H1 (cell line): ENCODE results near the gene IL13RA1. TPM values are rescaled to one million over a fixed set of nuclear protein-coding genes. Genes with fewer than 3 reads are reported as not detected.

Source experiments
- CTCF ChIA-PET: fragments of 300-600 bp; sonication (Branson Sonifier 250); formaldehyde crosslinking; loops from one replicate; lab custom pipeline; 2021; ENCODE audit not compliant: partially characterized antibody; lab: Charles Lee
- POLR2A ChIA-PET: fragments of 300-600 bp; sonication (Branson Sonifier 250); formaldehyde crosslinking; loops from one replicate; lab custom pipeline; 2021; ENCODE audit warnings: inconsistent platforms; ENCODE audit not compliant: partially characterized antibody; lab: Charles Lee
- DNase-seq, 2 experiments: peaks; one replicate each; pipeline versions ENCODE4 v3.0.0 to v3.0.0-alpha.2; 2010 to 2022; ENCODE audit warnings: low spot score in 2 of 2, low read depth in 1 of 2, mixed read lengths in 1 of 2
- FAIRE-seq: peaks from 2 replicates; lab custom pipeline; 2011; peaks lifted over from hg19 to GRCh38; lab: Jason Lieb, UNC
- H2AFZ ChIP-seq: 2 replicates; pipeline ENCODE4 v1.8.1; 2012; ENCODE audit warnings: low read length, inconsistent platforms
- H2AK5ac ChIP-seq: 2 replicates; pipeline ENCODE4 v1.6.1; 2013; ENCODE audit warnings: low read depth, low read length
- H2BK120ac ChIP-seq: replicated peaks from 2 replicates; pipeline ENCODE3; 2013; ENCODE audit warnings: low read depth, low read length, inconsistent platforms
- H2BK12ac ChIP-seq: 2 replicates; pipeline ENCODE4 v1.6.1; 2013; ENCODE audit warnings: low read depth, low read length
- H2BK15ac ChIP-seq: 2 replicates; pipeline ENCODE4 v1.6.1; 2013; ENCODE audit warnings: low read length
- H2BK20ac ChIP-seq: 2 replicates; pipeline ENCODE4 v1.6.1; 2013; ENCODE audit warnings: low read length
- H2BK5ac ChIP-seq: 2 replicates; pipeline ENCODE4 v1.6.1; 2013; ENCODE audit warnings: low read depth, low read length
- H3K14ac ChIP-seq: 2 replicates; pipeline ENCODE4 v1.6.1; 2013; ENCODE audit warnings: inconsistent platforms; ENCODE audit not compliant: insufficient read length
- H3K18ac ChIP-seq: 2 replicates; pipeline ENCODE4 v1.6.1; 2013; ENCODE audit warnings: low read length; ENCODE audit errors: extremely low read depth
- H3K23ac ChIP-seq: 2 replicates; pipeline ENCODE4 v1.6.1; 2013; ENCODE audit warnings: inconsistent platforms; ENCODE audit not compliant: insufficient read length
- H3K23me2 ChIP-seq: 2 replicates; pipeline ENCODE4 v1.6.1; 2013; ENCODE audit warnings: low read depth, low read length
- H3K27ac ChIP-seq: 2 replicates; pipeline ENCODE4 v1.6.1; 2011; ENCODE audit warnings: low read depth, low read length, inconsistent platforms
- H3K27me3 ChIP-seq, 4 experiments: replicated peaks in 1 of 4; 1 replicate in 1 of 4; 2 replicates in 3 of 4; pipeline versions ENCODE4 v1.6.1 to v1.8.1; 2011 to 2013; ENCODE audit warnings: low read length in 3 of 4, mild to moderate bottlenecking in 3 of 4, inconsistent platforms in 2 of 4, mixed read lengths in 2 of 4, moderate library complexity in 1 of 4; ENCODE audit not compliant: control insufficient read depth in 3 of 4, insufficient read depth in 3 of 4; ENCODE audit errors: extremely low read depth in 1 of 4
- H3K36me3 ChIP-seq, 4 experiments: 2 replicates each; pipeline versions ENCODE4 v1.6.1 to v1.8.1; 2011 to 2013; ENCODE audit warnings: mild to moderate bottlenecking in 4 of 4, low read length in 3 of 4, moderate library complexity in 2 of 4, control low read depth in 1 of 4, inconsistent platforms in 1 of 4; ENCODE audit not compliant: insufficient read depth in 4 of 4, control insufficient read depth in 2 of 4
- H3K4ac ChIP-seq: replicated peaks from 2 replicates; pipeline ENCODE3; 2013; ENCODE audit warnings: low read length, low read depth, mixed read lengths, inconsistent platforms; ENCODE audit not compliant: insufficient read length
- H3K4me1 ChIP-seq, 4 experiments: replicated peaks in 1 of 4; 1 replicate in 1 of 4; 2 replicates in 3 of 4; pipeline versions ENCODE4 v1.6.1 to v1.8.1; 2011 to 2013; ENCODE audit warnings: low read length in 3 of 4, inconsistent platforms in 2 of 4, mixed read lengths in 1 of 4; ENCODE audit not compliant: insufficient read depth in 4 of 4, control insufficient read depth in 3 of 4
- H3K4me2 ChIP-seq, 2 experiments: 2 replicates each; pipeline versions ENCODE4 v1.6.1 to v1.8.1; 2011 to 2013; ENCODE audit warnings: low read depth in 2 of 2, low read length in 2 of 2, control low read depth in 1 of 2, inconsistent platforms in 1 of 2, mild to moderate bottlenecking in 1 of 2; ENCODE audit not compliant: insufficient read depth in 1 of 2
- H3K4me3 ChIP-seq, 4 experiments: fragments of 200-600, 300-600 bp in 1 of 4; sonication (generic), shearing (Covaris generic), sonication (Bioruptor Twin) in 1 of 4; 2 replicates each; pipeline versions ENCODE4 v1.5.1 to v1.8.1; 2011 to 2016; ENCODE audit warnings: low read length in 4 of 4, low read depth in 3 of 4, control low read depth in 2 of 4, inconsistent platforms in 2 of 4, mild to moderate bottlenecking in 2 of 4, mixed read lengths in 1 of 4, moderate library complexity in 1 of 4; ENCODE audit not compliant: insufficient read depth in 2 of 4; ENCODE audit errors: extremely low read depth in 1 of 4
- H3K56ac ChIP-seq: replicated peaks from 2 replicates; pipeline ENCODE3; 2013; ENCODE audit warnings: low read depth, mild to moderate bottlenecking, mixed read lengths, low read length, inconsistent platforms; ENCODE audit not compliant: insufficient read length
- H3K79me1 ChIP-seq: 2 replicates; pipeline ENCODE4 v1.6.1; 2013; ENCODE audit warnings: low read depth, low read length, control low read depth
- H3K79me2 ChIP-seq, 2 experiments: 2 replicates each; pipeline versions ENCODE4 v1.6.1 to v1.8.1; 2012 to 2013; ENCODE audit warnings: low read length in 2 of 2, mild to moderate bottlenecking in 2 of 2, inconsistent platforms in 1 of 2; ENCODE audit not compliant: insufficient read depth in 2 of 2, control insufficient read depth in 1 of 2
- H3K9ac ChIP-seq, 4 experiments: replicated peaks in 1 of 4; 1 replicate in 1 of 4; 2 replicates in 3 of 4; pipeline versions ENCODE4 v1.6.1 to v1.8.1; 2011 to 2013; ENCODE audit warnings: low read depth in 3 of 4, low read length in 3 of 4, control low read depth in 2 of 4, mild to moderate bottlenecking in 2 of 4, moderate library complexity in 2 of 4, inconsistent platforms in 1 of 4; ENCODE audit errors: extremely low read depth in 1 of 4
- H3K9me3 ChIP-seq, 2 experiments: 2 replicates each; pipeline versions ENCODE4 v1.6.1 to v1.8.1; 2012 to 2013; ENCODE audit warnings: mild to moderate bottlenecking in 2 of 2, moderate library complexity in 2 of 2, control low read depth in 1 of 2, inconsistent platforms in 1 of 2, low read depth in 1 of 2, low read length in 1 of 2, mixed read lengths in 1 of 2; ENCODE audit not compliant: insufficient read depth in 2 of 2
- H4K20me1 ChIP-seq, 2 experiments: replicated peaks in 1 of 2; 2 replicates each; pipeline versions ENCODE3 to v1.8.1; 2011 to 2013; ENCODE audit warnings: inconsistent platforms in 2 of 2, low read length in 2 of 2, mild to moderate bottlenecking in 1 of 2; ENCODE audit not compliant: insufficient read depth in 2 of 2, control insufficient read depth in 1 of 2
- H4K5ac ChIP-seq: 2 replicates; pipeline ENCODE4 v1.6.1; 2013; ENCODE audit warnings: low read length, low read depth, mixed read lengths, inconsistent platforms; ENCODE audit not compliant: insufficient read length
- H4K8ac ChIP-seq: 2 replicates; pipeline ENCODE4 v1.8.0; 2013; ENCODE audit warnings: mild to moderate bottlenecking, moderate library complexity, low read length, inconsistent platforms; ENCODE audit not compliant: insufficient read depth; ENCODE audit errors: extremely low read depth
- H4K91ac ChIP-seq: replicated peaks from 2 replicates; pipeline ENCODE3; 2013; ENCODE audit warnings: low read length, mixed read lengths, inconsistent platforms; ENCODE audit not compliant: insufficient read length
- KDM4A ChIP-seq: IDR thresholded peaks from one replicate; pipeline ENCODE4 v1.7.1; 2012; ENCODE audit warnings: low read depth, mild to moderate bottlenecking, moderate library complexity, low read length, inconsistent platforms; ENCODE audit not compliant: severe bottlenecking
- SIN3A ChIP-seq, 2 experiments: IDR thresholded peaks in 1 of 2; conservative IDR thresholded peaks in 1 of 2; 2 replicates each; pipeline ENCODE4 v1.6.1; 2011 to 2012; ENCODE audit warnings: low read length in 2 of 2, improper control_type of control experiment in 1 of 2, low read depth in 1 of 2, mild to moderate bottlenecking in 1 of 2
- SRF ChIP-seq: IDR thresholded peaks from 2 replicates; pipeline ENCODE4 v1.6.1; 2011; ENCODE audit warnings: mild to moderate bottlenecking, low read depth, low read length, moderate library complexity
- TBP ChIP-seq: IDR thresholded peaks from 2 replicates; pipeline ENCODE4 v1.6.1; 2011; ENCODE audit warnings: low read depth, low read length, improper control_type of control experiment
- WGBS, 2 experiments: shearing (Covaris generic) in 1 of 2; methylation state at CpG; one replicate each; pipeline versions ENCODE4 v1.1.6 to v1.1.7; 2013 to 2015; ENCODE audit warnings: low lambda C conversion rate in 2 of 2, mixed read lengths in 2 of 2, inconsistent platforms in 1 of 2, low coverage in 1 of 2, missing lambda C conversion rate in 1 of 2; ENCODE audit not compliant: insufficient replicate concordance in 2 of 2, insufficient coverage in 1 of 2, insufficient read length in 1 of 2; ENCODE audit errors: extremely low coverage in 1 of 2, missing lambda C conversion rate in 1 of 2; 5-methylcytosine and 5-hydroxymethylcytosine counted together
- polyA plus RNA-seq, 7 experiments: library from polyadenylated mRNA; depleted of rRNA in 3 of 7; stranded (reverse) in 5 of 7; unstranded in 2 of 7; fragments of >200 nt in 5 of 7; fragments of 200-250 nt in 2 of 7; gene quantifications; 1 replicate in 5 of 7; 2 replicates in 1 of 7; 4 replicates in 1 of 7; pipeline versions ENCODE4 v1.2.1 to v1.2.3, GENCODE V29; 2011 to 2013; ENCODE audit warnings: missing spikeins in 2 of 7, mixed read lengths in 2 of 7
- total RNA-seq: library from RNA; stranded (reverse); fragmentation: NEBNext Ultra II Directional; extraction: Animal tissue kit (Norgen Biotek cat#: 25700); gene quantifications from 2 replicates; pipeline ENCODE4 v1.2.1, GENCODE V29; 2021
- TF ChIP-seq, protein P1 (sequence below): IDR thresholded peaks from 2 replicates; pipeline ENCODE4 v1.6.1; 2011; ENCODE audit warnings: low read depth, mild to moderate bottlenecking, low read length; ENCODE audit not compliant: insufficient read depth

The IL13RA1 gene
- total and polyA plus RNA-seq, 2 of the 8 experiments (the other 6 are each of a cell fraction or from before 2014, with no cell fraction given) = 3.3 to 9.4 TPM

DNA sequence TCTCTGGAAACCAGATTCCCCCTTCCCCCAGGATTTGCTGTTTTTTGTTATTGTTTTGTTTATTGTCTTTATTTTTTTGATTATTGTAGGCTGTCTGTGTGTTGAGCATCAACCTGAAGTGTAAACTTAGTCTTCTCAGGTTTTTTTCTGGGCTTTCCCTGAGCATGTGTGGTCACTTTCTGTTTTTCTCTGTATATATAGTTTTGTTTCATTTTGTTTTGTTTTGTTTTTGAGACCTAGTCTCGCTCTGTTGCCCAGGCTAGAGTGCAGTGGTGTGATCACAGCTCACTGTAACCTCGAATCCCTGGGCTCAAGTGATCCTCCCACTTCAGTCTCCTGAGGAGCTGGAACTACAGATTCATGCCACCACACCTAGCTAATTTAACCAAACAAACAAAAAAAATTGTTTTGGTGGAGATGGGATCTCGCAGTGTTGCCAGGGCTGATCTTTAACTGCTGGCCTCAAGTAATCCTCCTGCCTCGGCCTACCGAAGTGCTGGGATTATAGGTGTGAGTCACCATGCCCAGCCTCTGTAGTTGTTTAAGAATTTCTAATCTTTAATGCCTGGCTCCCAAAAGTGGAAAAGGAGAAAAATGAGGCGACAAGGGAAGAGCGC is 9.1 kb downstream of the IL13RA1 start:
- no peak overlapping the region for H3K18ac ChIP-seq
- no peaks in the 10 kb centered on the region for H3K4me1 ChIP-seq
- FAIRE-seq (no peak), DNase-seq (no peak)
- H3K23ac ChIP-seq = no peak overlapping the region
- ChIA-PET POLR2A (no interaction called here), CTCF (no interaction called here)
- no peak overlapping the region for H3K4me2 ChIP-seq
- H3K56ac ChIP-seq = no peak overlapping the region
- H2BK15ac ChIP-seq = no peak overlapping the region
- no peak overlapping the region for H4K8ac ChIP-seq
- no peak overlapping the region for H3K4me3 ChIP-seq
- H2BK120ac ChIP-seq = no peak overlapping the region
- no peak overlapping the region for H2BK5ac ChIP-seq
- no peaks in the 10 kb centered on the region for H3K9me3 ChIP-seq
- H2BK12ac ChIP-seq = no peak overlapping the region
- H3K27me3 ChIP-seq = no peaks in the 10 kb centered on the region
- H3K4ac ChIP-seq = no peak overlapping the region
- H4K5ac ChIP-seq = no peak overlapping the region
- H3K36me3 ChIP-seq = no peaks in the 10 kb centered on the region
- H3K79me2 ChIP-seq = no peaks in the 10 kb centered on the region
- no peaks in the 10 kb centered on the region for H3K79me1 ChIP-seq
- H4K91ac ChIP-seq = no peak overlapping the region
- H3K9ac ChIP-seq = no peak overlapping the region
- no peak overlapping the region for H2BK20ac ChIP-seq
- H3K14ac ChIP-seq = no peak overlapping the region
- H3K23me2 ChIP-seq = no peaks in the 10 kb centered on the region; the same call in 1 of the 2 replicates
- no peak overlapping the region for H3K27ac ChIP-seq
- no peak for TF ChIP-seq SIN3A (conservative IDR thresholded peaks at IDR 0.05 in 1 of 2, IDR thresholded peaks at IDR 0.05 in 1 of 2; ENCODE audit: low read depth in 1 of 2, low read length in 2 of 2)
- TF ChIP-seq SRF = no peak
- no peak for TF ChIP-seq TBP
- TF ChIP-seq KDM4A = no peak
- TF ChIP-seq, protein P1, sequence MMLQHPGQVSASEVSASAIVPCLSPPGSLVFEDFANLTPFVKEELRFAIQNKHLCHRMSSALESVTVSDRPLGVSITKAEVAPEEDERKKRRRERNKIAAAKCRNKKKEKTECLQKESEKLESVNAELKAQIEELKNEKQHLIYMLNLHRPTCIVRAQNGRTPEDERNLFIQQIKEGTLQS = no peak
- H2AK5ac ChIP-seq = no peak overlapping the region
- WGBS, 2 experiments = 92% methylated on average over 7 of the region's 7 CpGs; no CpG with 5 or more reads in 1 of the 2 experiments
- H4K20me1 ChIP-seq = no peaks in the 10 kb centered on the region
- H2AFZ ChIP-seq = no peak overlapping the region
